Activated naive CD8-positive, alpha-beta T cell treated with anti-CD3 and anti-CD28 coated beads for 36 hours (primary cell): ENCODE measurements around the gene SLC16A10. TPM values are rescaled to one million over a fixed set of nuclear protein-coding genes. Genes with fewer than 3 reads are reported as not detected.
A peak's percentile ranks its signal among the peaks of the same experiment; 100 is the strongest.
"Not testable (repeated sequence)": the region's sequence is repeated elsewhere in the genome, so short reads cannot be mapped to it uniquely, and the experiment has no call there.

Experiments
- DNase-seq: peaks from one replicate; pipeline ENCODE4 v3.0.0; 2021
- H3K27ac Mint-ChIP-seq: one replicate; pipeline ENCODE4 v1.8.0; 2022; ENCODE audit warnings: mild to moderate bottlenecking, moderate library complexity, mixed read lengths
- H3K27me3 Mint-ChIP-seq: one replicate; pipeline ENCODE4 v1.8.0; 2022; ENCODE audit warnings: mild to moderate bottlenecking, mixed read lengths
- H3K36me3 Mint-ChIP-seq: one replicate; pipeline ENCODE4 v1.8.0; 2021; ENCODE audit warnings: mild to moderate bottlenecking, mixed read lengths
- H3K4me1 Mint-ChIP-seq: one replicate; pipeline ENCODE4 v1.8.0; 2021; ENCODE audit warnings: mixed read lengths
- H3K4me3 Mint-ChIP-seq: one replicate; pipeline ENCODE4 v1.8.0; 2022; ENCODE audit warnings: mild to moderate bottlenecking, moderate library complexity, mixed read lengths
- H3K9me3 Mint-ChIP-seq: one replicate; pipeline ENCODE4 v1.8.0; 2022; ENCODE audit warnings: mixed read lengths
- total RNA-seq, 2 experiments: library from RNA; stranded (reverse); gene quantifications; one replicate each; pipeline ENCODE4 v1.2.3, GENCODE V29; 2021

The SLC16A10 gene
- total RNA-seq, 2 experiments from 2014 or later = 12.0 to 13.4 TPM

DNA sequence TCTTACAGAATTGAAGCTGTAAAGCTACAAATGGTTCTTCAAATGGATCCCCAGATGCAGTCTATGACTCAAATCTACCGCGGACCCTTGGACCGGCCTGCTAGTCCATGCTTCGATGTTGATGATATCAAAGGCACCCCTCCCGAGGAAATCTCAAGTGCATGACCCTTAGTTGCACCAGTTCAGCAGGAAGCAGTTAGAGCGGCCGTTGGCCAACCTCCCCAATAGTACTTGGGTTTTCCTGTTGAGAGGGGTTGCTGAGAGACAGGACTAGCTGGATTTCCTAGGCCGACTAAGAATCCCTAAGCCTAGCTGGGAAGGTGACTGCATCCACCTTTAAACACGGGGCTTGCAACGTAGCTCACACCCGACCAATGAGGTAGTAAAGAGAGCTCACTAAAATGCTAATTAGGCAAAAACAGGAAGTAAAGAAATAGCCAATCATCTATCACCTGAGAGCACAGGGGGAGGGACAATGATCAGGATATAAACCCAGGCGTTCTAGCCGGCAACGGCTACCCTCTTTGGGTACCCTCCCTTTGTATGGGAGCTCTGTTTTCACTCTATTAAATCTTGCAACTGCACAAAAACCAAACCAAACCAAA is 50.3 kb downstream of the SLC16A10 start:
- H3K4me3 Mint-ChIP-seq, H3K9me3 Mint-ChIP-seq: not testable (repeated sequence)

GRCh38 chr6:111147440-111147839 is 60.1 kb downstream of the SLC16A10 start:
- Mint-ChIP-seq H3K27ac (no peak overlapping the region), H3K36me3 (peaks cover 15% of the 10 kb centered on the region), H3K27me3 (no peaks in the 10 kb centered on the region)

More for the DNA sequence above, 50.3 kb downstream of the SLC16A10 start:
- DNase-seq, H3K4me1 Mint-ChIP-seq, H3K27ac Mint-ChIP-seq, H3K27me3 Mint-ChIP-seq: not testable (repeated sequence)
- peaks cover 23% of the 10 kb centered on the region for H3K36me3 Mint-ChIP-seq

GRCh38 chr6:111148110-111148509 is 60.8 kb downstream of the SLC16A10 start:
- H3K27ac Mint-ChIP-seq = no peak overlapping the region
- peaks cover 9% of the 10 kb centered on the region for H3K4me1 Mint-ChIP-seq
- H3K27me3 Mint-ChIP-seq = no peaks in the 10 kb centered on the region
- H3K4me3 Mint-ChIP-seq = no peak overlapping the region
- DNase-seq = no peak
- H3K36me3 Mint-ChIP-seq = peaks cover 20% of the 10 kb centered on the region
- H3K9me3 Mint-ChIP-seq = peaks cover 5% of the 10 kb centered on the region

More at GRCh38 chr6:111147440-111147839, 60.1 kb downstream of the SLC16A10 start:
- Mint-ChIP-seq H3K4me1 (peaks cover 9% of the 10 kb centered on the region), H3K4me3 (no peak overlapping the region), H3K9me3 (peaks cover under 1% of the 10 kb centered on the region)
- no peak for DNase-seq

- no peak for DNase-seq
- H3K27ac Mint-ChIP-seq = no peak overlapping the region
- H3K9me3 Mint-ChIP-seq = peaks cover 5% of the 10 kb centered on the region
- no peak overlapping the region for H3K4me3 Mint-ChIP-seq
- H3K27me3 Mint-ChIP-seq = no peaks in the 10 kb centered on the region
- peaks cover 25% of the 10 kb centered on the region for H3K36me3 Mint-ChIP-seq
- peaks cover 21% of the 10 kb centered on the region for H3K4me1 Mint-ChIP-seq
Observed at GRCh38 chr6:111150577-111150976, 63.3 kb downstream of the SLC16A10 start.

- DNase-seq = peak; percentile 28
- Mint-ChIP-seq H3K4me3 (no peak overlapping the region), H3K27me3 (no peaks in the 10 kb centered on the region), H3K9me3 (peaks cover 15% of the 10 kb centered on the region), H3K27ac (no peak overlapping the region), H3K36me3 (peaks cover 45% of the 10 kb centered on the region), H3K4me1 (peaks cover 50% of the 10 kb centered on the region)
Observed at GRCh38 chr6:111154981-111155380, 67.7 kb downstream of the SLC16A10 start.

DNA sequence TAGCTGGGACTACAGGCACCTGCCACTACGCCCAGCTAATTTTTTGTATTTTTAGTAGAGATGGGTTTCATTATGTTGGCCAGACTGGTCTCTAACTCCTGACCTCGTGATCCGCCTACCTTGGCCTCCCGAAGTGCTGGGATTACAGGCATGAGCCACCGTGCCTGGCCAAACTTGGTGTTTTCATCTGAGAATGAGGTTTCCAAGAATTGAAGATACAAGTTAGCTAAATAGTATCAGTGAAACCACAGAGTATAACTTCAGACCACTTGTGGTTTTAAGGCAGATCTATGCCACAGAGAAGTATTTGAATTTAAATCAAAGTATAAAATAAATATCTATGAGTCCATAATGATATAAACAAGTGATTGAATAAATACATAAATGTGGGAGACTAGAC is 70.1 kb downstream of the SLC16A10 start:
- no peaks in the 10 kb centered on the region for H3K27me3 Mint-ChIP-seq
- H3K9me3 Mint-ChIP-seq = peaks cover 25% of the 10 kb centered on the region
- peak; percentile 56 for DNase-seq
- peak overlapping the region; percentile 34 for H3K4me3 Mint-ChIP-seq
- peaks cover 58% of the 10 kb centered on the region for H3K4me1 Mint-ChIP-seq
- H3K27ac Mint-ChIP-seq = peak overlapping the region; percentile 83
- H3K36me3 Mint-ChIP-seq = peaks cover 59% of the 10 kb centered on the region

DNA sequence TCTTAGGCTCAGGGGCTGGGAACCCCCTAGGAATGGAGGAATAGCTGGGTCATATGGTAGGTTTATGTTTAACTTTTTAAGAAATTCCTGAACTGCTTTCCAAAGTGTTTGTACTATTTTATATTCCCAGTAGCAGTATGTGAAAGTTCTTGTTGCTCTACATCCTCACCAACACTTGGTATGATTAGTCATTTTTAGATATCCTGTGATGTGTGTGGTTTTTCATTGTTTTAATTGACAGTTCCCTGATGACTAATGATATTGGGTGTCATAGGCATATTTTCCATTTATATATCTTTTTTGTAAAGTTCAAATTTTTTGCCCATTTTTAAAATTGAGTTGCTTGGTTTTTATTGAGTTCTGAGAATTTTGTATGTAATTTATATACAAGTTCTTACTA is 72.3 kb downstream of the SLC16A10 start:
- Mint-ChIP-seq H3K9me3 (peaks cover 26% of the 10 kb centered on the region), H3K36me3 (peaks cover 58% of the 10 kb centered on the region), H3K4me3 (no peak overlapping the region), H3K4me1 (peaks cover 52% of the 10 kb centered on the region), H3K27me3 (no peaks in the 10 kb centered on the region), H3K27ac (peak overlapping the region; percentile 82)
- no peak for DNase-seq

GRCh38 chr6:111161650-111162049 is 74.3 kb downstream of the SLC16A10 start:
- DNase-seq = no peak
- no peak overlapping the region for H3K27ac Mint-ChIP-seq
- peaks cover 38% of the 10 kb centered on the region for H3K4me1 Mint-ChIP-seq
- H3K4me3 Mint-ChIP-seq = no peak overlapping the region
- H3K9me3 Mint-ChIP-seq = peaks cover 30% of the 10 kb centered on the region
- H3K36me3 Mint-ChIP-seq = peaks cover 53% of the 10 kb centered on the region
- H3K27me3 Mint-ChIP-seq = no peaks in the 10 kb centered on the region

DNA sequence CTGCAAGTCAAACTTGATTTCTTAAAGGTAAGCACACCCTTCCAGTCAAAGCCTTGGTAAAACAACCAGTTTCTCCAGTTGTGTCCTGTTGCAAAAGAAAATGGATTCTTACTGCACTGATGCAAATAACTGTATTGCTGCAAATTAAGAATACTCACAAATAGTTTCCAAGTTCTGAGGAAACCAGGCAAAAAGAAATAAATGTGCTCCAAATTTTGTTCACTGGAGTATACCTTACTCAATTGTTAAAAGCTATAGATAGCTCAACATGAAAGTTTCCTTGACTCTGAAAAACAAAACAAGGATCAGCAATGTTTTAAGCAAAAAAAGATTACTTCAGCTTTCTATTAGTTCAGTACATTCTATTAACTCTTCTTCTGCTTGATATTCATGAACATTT is 75.2 kb downstream of the SLC16A10 start:
- Mint-ChIP-seq H3K4me3 (no peak overlapping the region), H3K27me3 (no peaks in the 10 kb centered on the region), H3K36me3 (peaks cover 50% of the 10 kb centered on the region), H3K9me3 (peaks cover 30% of the 10 kb centered on the region), H3K27ac (no peak overlapping the region), H3K4me1 (peaks cover 32% of the 10 kb centered on the region)
- DNase-seq = no peak

DNA sequence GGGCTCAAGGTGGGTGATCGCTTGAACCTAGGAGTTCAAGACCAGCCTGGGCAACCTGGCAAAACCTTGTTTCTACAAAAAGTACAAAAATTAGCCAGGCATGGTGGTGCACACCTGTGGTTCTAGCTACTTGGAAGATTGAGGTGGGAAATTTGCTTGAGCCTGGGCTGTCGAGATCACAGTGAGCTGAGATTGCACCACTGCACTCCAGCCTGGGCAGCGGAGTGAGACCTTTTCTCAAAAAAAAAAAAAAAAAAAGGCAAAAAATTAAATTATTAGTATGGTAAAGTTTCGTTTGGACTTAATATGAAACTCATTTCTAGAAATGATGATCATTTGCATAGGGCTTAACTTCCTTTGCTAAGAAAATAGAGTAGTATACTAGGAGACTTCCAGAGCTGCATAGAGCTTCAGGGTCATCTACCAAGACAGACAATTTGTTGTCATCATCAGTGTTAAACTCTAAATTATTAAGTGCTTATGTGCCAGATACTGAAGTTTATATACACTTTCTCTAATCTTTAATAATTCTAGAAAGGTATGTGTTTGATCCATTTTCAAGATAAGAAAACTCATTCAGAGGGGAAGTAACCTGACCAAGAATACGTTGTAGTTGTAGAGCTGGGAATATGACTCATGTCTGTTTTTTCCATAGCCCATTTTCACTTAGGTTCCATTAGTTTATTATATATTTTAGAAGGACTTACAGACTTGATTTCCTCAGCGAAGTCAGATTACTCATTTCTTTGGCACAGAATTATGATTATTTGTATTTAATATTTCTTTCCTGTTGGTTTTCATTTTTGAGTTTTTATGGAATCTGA is 84.5 kb downstream of the SLC16A10 start:
- peak overlapping the region; percentile 32 for H3K4me3 Mint-ChIP-seq
- no peaks in the 10 kb centered on the region for H3K9me3 Mint-ChIP-seq
- H3K4me1 Mint-ChIP-seq = peaks cover 41% of the 10 kb centered on the region
- H3K36me3 Mint-ChIP-seq = peaks cover 4% of the 10 kb centered on the region
- no peaks in the 10 kb centered on the region for H3K27me3 Mint-ChIP-seq
- peak overlapping the region; percentile 79 for H3K27ac Mint-ChIP-seq
- no peak for DNase-seq

GRCh38 chr6:111172563-111172962 is 85.3 kb downstream of the SLC16A10 start:
- peaks cover 40% of the 10 kb centered on the region for H3K4me1 Mint-ChIP-seq

GRCh38 chr6:111173341-111173740 is 86.0 kb downstream of the SLC16A10 start:
- Mint-ChIP-seq H3K27me3 (no peaks in the 10 kb centered on the region), H3K27ac (peak overlapping the region; percentile 8), H3K36me3 (peaks cover 10% of the 10 kb centered on the region), H3K9me3 (no peaks in the 10 kb centered on the region), H3K4me3 (no peak overlapping the region), H3K4me1 (peaks cover 40% of the 10 kb centered on the region)
- DNase-seq = no peak

More at GRCh38 chr6:111172563-111172962, 85.3 kb downstream of the SLC16A10 start:
- Mint-ChIP-seq H3K9me3 (no peaks in the 10 kb centered on the region), H3K4me3 (no peak overlapping the region), H3K36me3 (peaks cover 7% of the 10 kb centered on the region), H3K27ac (no peak overlapping the region), H3K27me3 (no peaks in the 10 kb centered on the region)
- no peak for DNase-seq

DNA sequence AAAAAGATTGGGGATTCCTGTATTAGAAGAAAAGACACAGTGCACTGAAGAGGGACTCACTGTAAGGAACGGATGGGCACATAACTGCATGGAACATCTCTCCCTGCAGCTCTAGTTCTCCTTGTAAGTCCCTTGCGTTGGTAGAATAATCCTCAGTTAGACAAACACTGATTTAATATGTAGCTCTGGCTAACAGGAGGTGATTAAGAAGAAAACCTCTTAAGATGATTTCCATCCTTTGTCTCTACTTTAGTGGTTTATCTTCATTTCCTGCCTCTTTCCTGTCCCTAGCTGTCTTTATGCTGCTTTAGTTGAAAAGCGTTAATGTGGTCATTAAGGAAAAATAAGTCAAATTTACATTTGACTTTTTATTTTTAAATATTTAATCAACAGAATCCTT is 86.6 kb downstream of the SLC16A10 start:
- H3K4me3 Mint-ChIP-seq = no peak overlapping the region
- H3K36me3 Mint-ChIP-seq = peaks cover 10% of the 10 kb centered on the region
- H3K9me3 Mint-ChIP-seq = no peaks in the 10 kb centered on the region
- DNase-seq = no peak
- no peaks in the 10 kb centered on the region for H3K27me3 Mint-ChIP-seq
- H3K4me1 Mint-ChIP-seq = peaks cover 39% of the 10 kb centered on the region
- no peak overlapping the region for H3K27ac Mint-ChIP-seq

GRCh38 chr6:111175109-111175508 is 87.8 kb downstream of the SLC16A10 start:
- Mint-ChIP-seq H3K36me3 (peaks cover 17% of the 10 kb centered on the region), H3K4me1 (peaks cover 36% of the 10 kb centered on the region), H3K27ac (no peak overlapping the region), H3K27me3 (no peaks in the 10 kb centered on the region), H3K9me3 (no peaks in the 10 kb centered on the region), H3K4me3 (no peak overlapping the region)
- no peak for DNase-seq

DNA sequence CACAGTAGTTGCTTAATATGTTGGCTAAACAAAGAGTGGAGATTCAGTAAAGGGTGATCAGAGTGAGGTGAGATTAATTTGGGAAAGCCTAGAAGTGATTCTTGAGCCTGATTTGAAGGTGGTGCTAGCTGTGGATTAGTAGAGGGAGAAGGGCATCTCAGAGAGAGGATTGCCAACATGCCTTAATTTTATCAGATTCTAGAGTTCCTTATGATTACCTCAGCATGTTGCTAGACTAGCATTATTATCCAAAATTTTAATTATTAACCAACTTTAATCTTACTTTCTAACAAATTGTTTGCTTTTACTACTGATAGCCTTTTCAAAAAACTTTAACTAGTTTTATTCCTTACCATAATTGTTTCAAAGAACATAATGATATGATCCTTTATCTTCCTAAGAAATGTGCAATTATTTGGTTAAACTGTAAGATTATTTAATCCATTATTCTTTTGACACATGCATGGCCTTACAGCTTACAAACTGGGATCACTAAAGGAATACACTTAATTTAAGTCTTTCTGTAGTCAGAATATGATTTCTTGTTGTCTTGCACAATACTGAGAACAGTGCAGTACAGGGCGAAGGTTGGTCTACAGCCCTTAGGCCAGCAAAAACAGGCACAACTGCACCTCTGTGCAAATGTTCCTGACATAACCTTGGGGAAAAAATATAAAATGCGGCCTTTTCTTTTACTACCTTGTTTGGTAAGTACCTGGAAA is 88.9 kb downstream of the SLC16A10 start:
- Mint-ChIP-seq H3K36me3 (peaks cover 17% of the 10 kb centered on the region), H3K27me3 (no peaks in the 10 kb centered on the region), H3K9me3 (no peaks in the 10 kb centered on the region), H3K27ac (no peak overlapping the region), H3K4me3 (no peak overlapping the region), H3K4me1 (peaks cover 34% of the 10 kb centered on the region)
- DNase-seq = no peak
